WTC11 (cell line): ENCODE results near the gene TNIK. TPM values are rescaled to one million over a fixed set of nuclear protein-coding genes. Genes with fewer than 3 reads are reported as not detected.

Experiments
- ATAC-seq: fragments of 200-7000 bp; cut with Tn5 transposase; 2 replicates; pipeline ENCODE4 v1.10.0; 2021; ENCODE audit warnings: mild to moderate bottlenecking, moderate library complexity
- CTCF ChIA-PET: fragments of 300-600 bp; sonication (Branson Sonifier 250); formaldehyde crosslinking; loops from one replicate; lab custom pipeline; 2021; ENCODE audit warnings: antibody characterized with exemption; lab: Charles Lee
- POLR2A ChIA-PET: fragments of 350-600 bp; sonication (Branson Sonifier 250); formaldehyde crosslinking; loops from one replicate; lab custom pipeline; 2021; ENCODE audit warnings: antibody characterized with exemption; lab: Charles Lee
- DNase-seq: peaks from one replicate; pipeline ENCODE4 v3.0.0; 2021; ENCODE audit warnings: low spot score
- H3K27ac Mint-ChIP-seq: 2 replicates; pipeline ENCODE4 v1.8.0; 2021; ENCODE audit warnings: mixed read lengths
- H3K27me3 Mint-ChIP-seq: 2 replicates; pipeline ENCODE4 v1.8.0; 2021; ENCODE audit warnings: low read depth, mild to moderate bottlenecking, moderate library complexity, mixed read lengths
- H3K36me3 Mint-ChIP-seq: 2 replicates; pipeline ENCODE4 v1.8.0; 2021; ENCODE audit warnings: mixed read lengths
- H3K4me1 Mint-ChIP-seq: 2 replicates; pipeline ENCODE4 v1.8.0; 2022; ENCODE audit warnings: mixed read lengths
- H3K4me3 Mint-ChIP-seq: 2 replicates; pipeline ENCODE4 v1.8.0; 2021; ENCODE audit warnings: mild to moderate bottlenecking, moderate library complexity, mixed read lengths
- H3K9me3 Mint-ChIP-seq: 2 replicates; pipeline ENCODE4 v1.8.0; 2021; ENCODE audit warnings: mixed read lengths
- AFF4 ChIP-seq: sonication (generic); formaldehyde crosslinking; IDR thresholded peaks from 2 replicates; pipeline ENCODE4 v1.8.1; 2023; ENCODE audit warnings: mild to moderate bottlenecking, missing genetic modification reagents, borderline replicate concordance
- ARID4B ChIP-seq: sonication (generic); formaldehyde crosslinking; IDR thresholded peaks from 2 replicates; pipeline ENCODE4 v1.8.0; 2023; ENCODE audit warnings: missing genetic modification reagents, mild to moderate bottlenecking, borderline replicate concordance
- CBFB ChIP-seq: sonication (generic); formaldehyde crosslinking; IDR thresholded peaks from 2 replicates; pipeline ENCODE4 v1.8.1; 2022; ENCODE audit warnings: mild to moderate bottlenecking, low read depth, missing genetic modification reagents
- ELF4 ChIP-seq: sonication (generic); formaldehyde crosslinking; IDR thresholded peaks from 2 replicates; pipeline ENCODE4 v1.8.1; 2022; ENCODE audit warnings: low read depth, mild to moderate bottlenecking, moderate library complexity, missing genetic modification reagents
- ESRRA ChIP-seq: sonication (generic); formaldehyde crosslinking; IDR thresholded peaks from 2 replicates; pipeline ENCODE4 v1.8.1; 2022; ENCODE audit warnings: mild to moderate bottlenecking, missing genetic modification reagents, borderline replicate concordance
- ETV6 ChIP-seq: sonication (generic); formaldehyde crosslinking; IDR thresholded peaks from 2 replicates; pipeline ENCODE4 v1.8.1; 2022; ENCODE audit warnings: mild to moderate bottlenecking, missing genetic modification reagents
- FOXP4 ChIP-seq: sonication (generic); formaldehyde crosslinking; IDR thresholded peaks from 2 replicates; pipeline ENCODE4 v1.8.0; 2022; ENCODE audit warnings: mild to moderate bottlenecking, missing genetic modification reagents
- GABPB1 ChIP-seq: sonication (generic); formaldehyde crosslinking; IDR thresholded peaks from 2 replicates; pipeline ENCODE4 v1.8.1; 2023; ENCODE audit warnings: mild to moderate bottlenecking, missing genetic modification reagents
- HMGA2 ChIP-seq: fragments of 250-450 bp; sonication (Bioruptor Pico); IDR thresholded peaks from 2 replicates; pipeline ENCODE4 v1.4.0; 2021; ENCODE audit warnings: mild to moderate bottlenecking, moderate library complexity
- OVOL2 ChIP-seq: fragments of 250-450 bp; sonication (Bioruptor Pico); IDR thresholded peaks from 2 replicates; pipeline ENCODE4 v1.9.0; 2021; ENCODE audit warnings: mild to moderate bottlenecking, borderline replicate concordance
- RELA ChIP-seq: sonication (generic); formaldehyde crosslinking; IDR thresholded peaks from 2 replicates; pipeline ENCODE4 v1.8.1; 2022; ENCODE audit warnings: missing genetic modification reagents, mild to moderate bottlenecking, borderline replicate concordance
- RORB ChIP-seq: fragments of 250-450 bp; sonication (Bioruptor Pico); IDR thresholded peaks from 2 replicates; pipeline ENCODE4 v1.9.0; 2021; ENCODE audit warnings: mild to moderate bottlenecking
- ZBTB21 ChIP-seq: sonication (generic); formaldehyde crosslinking; IDR thresholded peaks from 2 replicates; pipeline ENCODE4 v1.8.1; 2023; ENCODE audit warnings: mild to moderate bottlenecking, missing genetic modification reagents, borderline replicate concordance
- ZNF138 ChIP-seq: sonication (generic); formaldehyde crosslinking; conservative IDR thresholded peaks from 2 replicates; pipeline ENCODE4 v1.8.1; 2022; ENCODE audit warnings: mild to moderate bottlenecking, moderate library complexity, missing genetic modification reagents
- total RNA-seq: library from RNA; stranded (reverse); gene quantifications from 3 replicates; pipeline ENCODE4 v1.2.3, GENCODE V29; 2021
- TF ChIP-seq, protein P1 (sequence below): sonication (generic); formaldehyde crosslinking; IDR thresholded peaks from 2 replicates; pipeline ENCODE4 v1.8.0; 2023; ENCODE audit warnings: mild to moderate bottlenecking, missing genetic modification reagents
- TF ChIP-seq, protein P2 (sequence below): sonication (generic); formaldehyde crosslinking; IDR thresholded peaks from 2 replicates; pipeline ENCODE4 v1.8.0; 2022; ENCODE audit warnings: missing genetic modification reagents
- TF ChIP-seq, protein P3 (sequence below): sonication (generic); formaldehyde crosslinking; IDR thresholded peaks from 2 replicates; pipeline ENCODE4 v1.8.1; 2023; ENCODE audit warnings: mild to moderate bottlenecking, moderate library complexity, missing genetic modification reagents

TNIK gene
- total RNA-seq, 1 experiment from 2014 or later: 50.3 TPM

GRCh38 chr3:171317171-171317570 is 143.0 kb downstream of the TNIK start:
- ChIA-PET POLR2A (no interaction called here), CTCF (interaction anchor here (0.6 kb wide), 1 partner anchor 221 kb away, joined by 5 read pairs; no protein-coding TSS in a partner anchor)
- no peak for ATAC-seq
- Mint-ChIP-seq H3K4me1 (peaks cover 47% of the 10 kb centered on the region), H3K27ac (no peak overlapping the region), H3K27me3 (no peaks in the 10 kb centered on the region), H3K9me3 (no peaks in the 10 kb centered on the region), H3K4me3 (no peak overlapping the region), H3K36me3 (no peaks in the 10 kb centered on the region)
- no peak for DNase-seq
- no peak for TF ChIP-seq GABPB1 (CRISPR knock-in tag)
- no peak for TF ChIP-seq ELF4
- no peak for TF ChIP-seq OVOL2
- TF ChIP-seq FOXP4 (CRISPR knock-in tag): no peak
- TF ChIP-seq, protein P1, sequence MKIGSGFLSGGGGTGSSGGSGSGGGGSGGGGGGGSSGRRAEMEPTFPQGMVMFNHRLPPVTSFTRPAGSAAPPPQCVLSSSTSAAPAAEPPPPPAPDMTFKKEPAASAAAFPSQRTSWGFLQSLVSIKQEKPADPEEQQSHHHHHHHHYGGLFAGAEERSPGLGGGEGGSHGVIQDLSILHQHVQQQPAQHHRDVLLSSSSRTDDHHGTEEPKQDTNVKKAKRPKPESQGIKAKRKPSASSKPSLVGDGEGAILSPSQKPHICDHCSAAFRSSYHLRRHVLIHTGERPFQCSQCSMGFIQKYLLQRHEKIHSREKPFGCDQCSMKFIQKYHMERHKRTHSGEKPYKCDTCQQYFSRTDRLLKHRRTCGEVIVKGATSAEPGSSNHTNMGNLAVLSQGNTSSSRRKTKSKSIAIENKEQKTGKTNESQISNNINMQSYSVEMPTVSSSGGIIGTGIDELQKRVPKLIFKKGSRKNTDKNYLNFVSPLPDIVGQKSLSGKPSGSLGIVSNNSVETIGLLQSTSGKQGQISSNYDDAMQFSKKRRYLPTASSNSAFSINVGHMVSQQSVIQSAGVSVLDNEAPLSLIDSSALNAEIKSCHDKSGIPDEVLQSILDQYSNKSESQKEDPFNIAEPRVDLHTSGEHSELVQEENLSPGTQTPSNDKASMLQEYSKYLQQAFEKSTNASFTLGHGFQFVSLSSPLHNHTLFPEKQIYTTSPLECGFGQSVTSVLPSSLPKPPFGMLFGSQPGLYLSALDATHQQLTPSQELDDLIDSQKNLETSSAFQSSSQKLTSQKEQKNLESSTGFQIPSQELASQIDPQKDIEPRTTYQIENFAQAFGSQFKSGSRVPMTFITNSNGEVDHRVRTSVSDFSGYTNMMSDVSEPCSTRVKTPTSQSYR (CRISPR knock-in tag): no peak

GRCh38 chr3:171315919-171316318 is 144.3 kb downstream of the TNIK start:
- ATAC-seq: no peak
- Mint-ChIP-seq H3K36me3 (no peaks in the 10 kb centered on the region), H3K4me1 (peaks cover 46% of the 10 kb centered on the region), H3K27me3 (no peaks in the 10 kb centered on the region), H3K4me3 (no peak overlapping the region), H3K9me3 (no peaks in the 10 kb centered on the region), H3K27ac (no peak overlapping the region; the same call in 1 of the 2 replicates)
- ChIA-PET POLR2A (no interaction called here), CTCF (no interaction called here)
- no peak for DNase-seq
- TF ChIP-seq RELA (no peak), ARID4B (CRISPR knock-in tag) (no peak), ETV6 (CRISPR knock-in tag) (no peak), ESRRA (no peak), CBFB (CRISPR knock-in tag) (no peak), AFF4 (CRISPR knock-in tag) (no peak), ZNF138 (CRISPR knock-in tag) (no peak), RORB (CRISPR knock-in tag) (no peak), HMGA2 (CRISPR knock-in tag) (no peak), ZBTB21 (CRISPR knock-in tag) (no peak)
- TF ChIP-seq, protein P2, sequence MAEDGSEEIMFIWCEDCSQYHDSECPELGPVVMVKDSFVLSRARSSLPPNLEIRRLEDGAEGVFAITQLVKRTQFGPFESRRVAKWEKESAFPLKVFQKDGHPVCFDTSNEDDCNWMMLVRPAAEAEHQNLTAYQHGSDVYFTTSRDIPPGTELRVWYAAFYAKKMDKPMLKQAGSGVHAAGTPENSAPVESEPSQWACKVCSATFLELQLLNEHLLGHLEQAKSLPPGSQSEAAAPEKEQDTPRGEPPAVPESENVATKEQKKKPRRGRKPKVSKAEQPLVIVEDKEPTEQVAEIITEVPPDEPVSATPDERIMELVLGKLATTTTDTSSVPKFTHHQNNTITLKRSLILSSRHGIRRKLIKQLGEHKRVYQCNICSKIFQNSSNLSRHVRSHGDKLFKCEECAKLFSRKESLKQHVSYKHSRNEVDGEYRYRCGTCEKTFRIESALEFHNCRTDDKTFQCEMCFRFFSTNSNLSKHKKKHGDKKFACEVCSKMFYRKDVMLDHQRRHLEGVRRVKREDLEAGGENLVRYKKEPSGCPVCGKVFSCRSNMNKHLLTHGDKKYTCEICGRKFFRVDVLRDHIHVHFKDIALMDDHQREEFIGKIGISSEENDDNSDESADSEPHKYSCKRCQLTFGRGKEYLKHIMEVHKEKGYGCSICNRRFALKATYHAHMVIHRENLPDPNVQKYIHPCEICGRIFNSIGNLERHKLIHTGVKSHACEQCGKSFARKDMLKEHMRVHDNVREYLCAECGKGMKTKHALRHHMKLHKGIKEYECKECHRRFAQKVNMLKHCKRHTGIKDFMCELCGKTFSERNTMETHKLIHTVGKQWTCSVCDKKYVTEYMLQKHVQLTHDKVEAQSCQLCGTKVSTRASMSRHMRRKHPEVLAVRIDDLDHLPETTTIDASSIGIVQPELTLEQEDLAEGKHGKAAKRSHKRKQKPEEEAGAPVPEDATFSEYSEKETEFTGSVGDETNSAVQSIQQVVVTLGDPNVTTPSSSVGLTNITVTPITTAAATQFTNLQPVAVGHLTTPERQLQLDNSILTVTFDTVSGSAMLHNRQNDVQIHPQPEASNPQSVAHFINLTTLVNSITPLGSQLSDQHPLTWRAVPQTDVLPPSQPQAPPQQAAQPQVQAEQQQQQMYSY (CRISPR knock-in tag): no peak
- TF ChIP-seq, protein P3, sequence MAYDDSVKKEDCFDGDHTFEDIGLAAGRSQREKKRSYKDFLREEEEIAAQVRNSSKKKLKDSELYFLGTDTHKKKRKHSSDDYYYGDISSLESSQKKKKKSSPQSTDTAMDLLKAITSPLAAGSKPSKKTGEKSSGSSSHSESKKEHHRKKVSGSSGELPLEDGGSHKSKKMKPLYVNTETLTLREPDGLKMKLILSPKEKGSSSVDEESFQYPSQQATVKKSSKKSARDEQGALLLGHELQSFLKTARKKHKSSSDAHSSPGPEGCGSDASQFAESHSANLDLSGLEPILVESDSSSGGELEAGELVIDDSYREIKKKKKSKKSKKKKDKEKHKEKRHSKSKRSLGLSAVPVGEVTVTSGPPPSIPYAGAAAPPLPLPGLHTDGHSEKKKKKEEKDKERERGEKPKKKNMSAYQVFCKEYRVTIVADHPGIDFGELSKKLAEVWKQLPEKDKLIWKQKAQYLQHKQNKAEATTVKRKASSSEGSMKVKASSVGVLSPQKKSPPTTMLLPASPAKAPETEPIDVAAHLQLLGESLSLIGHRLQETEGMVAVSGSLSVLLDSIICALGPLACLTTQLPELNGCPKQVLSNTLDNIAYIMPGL (CRISPR knock-in tag): no peak
